Measurements from ENCODE around the gene AMPH.

Gene AMPH

DNA sequence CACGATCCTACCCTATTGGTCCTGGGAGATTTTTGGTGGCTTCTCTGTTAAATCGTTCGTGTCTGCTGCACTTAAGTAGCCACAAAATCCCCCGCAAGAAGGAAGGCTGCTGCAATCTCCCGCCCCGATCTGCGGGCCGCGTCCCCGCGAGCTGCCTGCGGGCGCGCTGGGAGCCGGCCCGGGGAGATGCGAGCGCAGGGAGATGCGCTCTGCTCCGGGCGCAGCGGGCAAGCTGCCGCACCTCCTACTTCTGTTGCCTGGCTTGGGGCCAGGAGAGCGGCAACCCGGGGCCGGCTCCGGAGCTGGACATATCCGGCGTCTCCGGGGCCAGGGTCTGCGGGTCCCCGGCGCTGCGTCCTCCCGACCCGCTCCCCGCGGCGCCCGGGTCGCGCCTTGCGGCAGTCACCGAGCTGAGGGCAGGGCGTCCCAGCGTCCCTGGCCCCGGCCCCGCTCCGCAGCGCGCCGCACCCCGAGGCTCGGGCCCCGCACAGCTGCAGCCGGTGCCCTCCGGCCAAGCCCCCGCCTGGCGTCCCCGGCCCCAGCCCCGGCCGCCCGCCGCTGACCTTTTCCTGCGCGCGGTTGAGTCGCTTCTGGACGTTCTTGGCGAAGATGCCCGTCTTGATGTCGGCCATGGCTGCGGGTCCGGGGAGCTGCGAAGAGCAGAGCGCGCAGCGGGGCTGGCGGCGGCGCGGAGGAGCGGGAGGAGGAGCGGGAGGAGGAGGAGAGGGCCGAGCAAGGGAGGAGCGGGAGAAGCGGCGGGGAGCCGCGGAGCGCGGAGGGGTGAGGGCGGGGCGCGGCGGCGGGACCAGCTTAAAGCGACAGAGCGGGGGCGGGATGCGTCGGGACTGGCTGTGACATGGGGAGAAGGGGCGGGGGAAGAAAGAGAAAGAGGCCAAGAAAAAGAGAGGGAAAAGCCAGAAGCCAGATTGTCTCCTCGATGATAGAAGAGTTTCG is at the start of gene AMPH:
TSS of gene AMPH (minus strand) at position 654 of the 954 bp plus-strand sequence. CDS start at position 632, 22 bp downstream.
- H3K4me3 ChIP-seq (ENCODE audit: low read length), result peak within 1 kb of the TSS; percentile 72

DNA sequence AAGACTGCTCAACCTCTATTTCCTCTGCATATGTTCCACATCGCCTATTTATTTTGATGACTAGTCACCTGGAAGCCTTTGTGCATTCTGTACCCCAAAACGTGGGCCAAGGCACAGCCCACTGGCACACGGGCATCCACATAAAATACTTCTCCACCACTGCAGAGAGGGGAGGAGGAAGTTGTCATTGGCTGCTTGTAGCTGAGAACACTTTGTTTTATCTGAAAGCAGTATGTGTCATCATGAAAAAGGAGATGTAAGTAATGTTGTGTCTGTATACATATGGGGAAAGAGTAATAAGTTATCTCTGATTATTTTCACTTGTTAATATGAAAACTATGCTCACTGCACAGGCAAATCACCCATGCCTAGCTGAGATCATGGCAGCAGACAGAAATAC is 48.2 kb upstream of the AMPH start:
- H3K36me3 ChIP-seq (ENCODE audit: insufficient read depth, low read depth, low read length), result no peaks in the 10 kb centered on the region
- H3K9me3 ChIP-seq (ENCODE audit: insufficient read depth, low read depth, low read length), result no peaks in the 10 kb centered on the region
- no peaks in the 10 kb centered on the region; the same call in 1 of the 2 replicates for H3K4me1 ChIP-seq (ENCODE audit: insufficient read depth, low read length)
- no peak overlapping the region for H3K27ac ChIP-seq (ENCODE audit: low read length)
- no peak overlapping the region for H3K9ac ChIP-seq (ENCODE audit: low read depth, low read length)
- no peak overlapping the region for H3K4me3 ChIP-seq (ENCODE audit: low read length)
- H3K27me3 ChIP-seq (ENCODE audit: insufficient read depth, low read length), result no peaks in the 10 kb centered on the region

More for the DNA sequence above, at the start of gene AMPH:
- H3K27ac ChIP-seq (ENCODE audit: low read length), result no peak within 1 kb of the TSS
- no peaks in the 10 kb centered on the region for H3K9me3 ChIP-seq (ENCODE audit: insufficient read depth, low read depth, low read length)
- H3K4me1 ChIP-seq (ENCODE audit: insufficient read depth, low read length), result no peaks in the 10 kb centered on the region; the same call in 1 of the 2 replicates
- H3K36me3 ChIP-seq (ENCODE audit: insufficient read depth, low read depth, low read length), result no peaks in the 10 kb centered on the region
- peaks cover 46% of the 10 kb centered on the region for H3K27me3 ChIP-seq (ENCODE audit: insufficient read depth, low read length)
- H3K9ac ChIP-seq (ENCODE audit: low read depth, low read length), result peak within 1 kb of the TSS; percentile 51; the same call in 1 of the 2 replicates

DNA sequence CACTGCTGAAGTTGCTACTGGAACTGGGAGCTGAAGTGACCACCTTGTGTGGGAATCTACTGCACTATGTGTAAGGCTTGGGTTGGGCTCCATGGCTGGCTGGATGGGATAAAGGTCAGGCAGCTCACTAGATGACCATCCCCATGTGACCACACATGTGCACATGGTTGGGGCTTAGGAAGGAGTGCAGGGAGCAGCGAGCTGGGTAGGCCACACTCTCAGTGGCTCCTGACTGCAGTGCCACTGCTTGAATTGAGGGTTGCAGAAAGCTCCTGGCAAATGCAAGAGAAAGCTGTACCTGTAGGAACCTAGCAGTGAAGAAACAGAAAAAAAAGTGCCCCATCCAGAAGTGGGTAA is 47.5 kb upstream of the AMPH start:
- Histone ChIP-seq H3K27me3 (ENCODE audit: insufficient read depth, low read length) (no peaks in the 10 kb centered on the region), H3K9me3 (ENCODE audit: insufficient read depth, low read depth, low read length) (no peaks in the 10 kb centered on the region), H3K4me1 (ENCODE audit: insufficient read depth, low read length) (no peaks in the 10 kb centered on the region; the same call in 1 of the 2 replicates), H3K36me3 (ENCODE audit: insufficient read depth, low read depth, low read length) (no peaks in the 10 kb centered on the region), H3K27ac (ENCODE audit: low read length) (no peak overlapping the region), H3K9ac (ENCODE audit: low read depth, low read length) (no peak overlapping the region), H3K4me3 (ENCODE audit: low read length) (no peak overlapping the region)

DNA sequence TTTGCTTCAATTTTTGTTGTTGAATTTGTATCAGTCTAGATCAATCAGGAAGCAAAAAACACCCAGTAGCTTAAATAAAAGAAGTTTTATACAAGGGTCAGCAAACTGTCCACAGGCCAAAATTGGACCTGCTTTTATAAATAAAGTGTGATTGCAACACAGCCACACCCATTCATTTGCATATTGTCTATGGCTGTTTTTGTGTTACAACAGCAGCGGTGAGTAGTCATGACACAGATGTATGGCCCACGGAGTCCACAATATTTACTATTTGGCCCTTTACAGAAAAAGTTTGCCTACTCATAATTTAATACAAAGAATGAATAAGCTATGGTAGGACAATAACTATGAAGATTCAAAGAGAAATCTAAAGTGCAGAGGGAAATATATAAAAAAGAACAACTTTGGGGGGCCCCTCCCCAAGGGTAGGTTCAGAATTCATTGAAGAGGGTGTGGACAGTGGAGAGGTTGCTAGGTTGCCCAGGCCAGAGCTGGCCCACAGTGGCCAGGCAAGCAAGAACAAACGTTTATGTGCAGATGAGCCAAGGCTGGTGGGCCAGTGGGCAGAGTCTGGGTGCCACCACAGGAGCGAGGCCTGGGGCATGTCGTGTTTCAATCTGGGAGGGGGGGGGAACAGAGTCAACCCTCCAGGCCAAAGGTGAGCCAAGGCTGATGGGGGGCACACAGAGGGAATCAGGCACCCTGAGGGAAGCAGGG is 47.0 kb upstream of the AMPH start:
- Histone ChIP-seq H3K4me3 (ENCODE audit: low read length) (no peak overlapping the region), H3K4me1 (ENCODE audit: insufficient read depth, low read length) (no peaks in the 10 kb centered on the region; the same call in 1 of the 2 replicates), H3K27ac (ENCODE audit: low read length) (no peak overlapping the region), H3K9ac (ENCODE audit: low read depth, low read length) (no peak overlapping the region), H3K9me3 (ENCODE audit: insufficient read depth, low read depth, low read length) (no peaks in the 10 kb centered on the region), H3K27me3 (ENCODE audit: insufficient read depth, low read length) (no peaks in the 10 kb centered on the region), H3K36me3 (ENCODE audit: insufficient read depth, low read depth, low read length) (no peaks in the 10 kb centered on the region)

DNA sequence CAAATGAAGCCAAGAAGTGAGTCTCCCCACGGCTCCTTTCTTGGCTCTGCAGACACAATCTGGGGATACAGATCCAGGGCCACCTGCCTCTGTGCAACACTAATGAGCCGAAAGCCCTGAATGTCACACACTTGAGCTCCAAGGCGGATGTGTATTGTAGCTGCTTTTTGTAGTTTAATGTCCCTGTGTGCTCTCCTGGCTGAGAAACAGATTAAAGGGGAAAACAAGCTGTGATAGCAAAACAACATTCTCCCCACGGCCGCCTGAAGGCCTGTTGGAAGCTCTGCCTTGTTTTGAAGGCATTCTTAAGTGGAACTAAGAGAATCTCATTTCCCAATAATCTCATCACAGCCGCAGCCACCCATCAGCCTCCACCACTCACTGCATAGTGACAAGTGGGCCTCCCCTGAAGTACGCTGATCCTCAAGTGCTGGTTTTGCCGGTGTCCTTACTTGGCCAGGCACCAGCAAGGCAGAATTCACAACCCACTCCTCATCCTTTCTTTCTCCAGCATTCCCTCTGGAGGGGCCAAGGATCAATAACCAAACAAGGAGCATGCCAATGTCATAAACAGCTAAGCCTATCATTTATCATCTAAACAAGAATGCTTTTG is 44.4 kb upstream of the AMPH start:
- Histone ChIP-seq H3K36me3 (ENCODE audit: insufficient read depth, low read depth, low read length) (no peaks in the 10 kb centered on the region), H3K9ac (ENCODE audit: low read depth, low read length) (no peak overlapping the region), H3K4me1 (ENCODE audit: insufficient read depth, low read length) (no peaks in the 10 kb centered on the region; the same call in 1 of the 2 replicates), H3K27ac (ENCODE audit: low read length) (no peak overlapping the region), H3K9me3 (ENCODE audit: insufficient read depth, low read depth, low read length) (no peaks in the 10 kb centered on the region), H3K27me3 (ENCODE audit: insufficient read depth, low read length) (no peaks in the 10 kb centered on the region), H3K4me3 (ENCODE audit: low read length) (no peak overlapping the region)

DNA sequence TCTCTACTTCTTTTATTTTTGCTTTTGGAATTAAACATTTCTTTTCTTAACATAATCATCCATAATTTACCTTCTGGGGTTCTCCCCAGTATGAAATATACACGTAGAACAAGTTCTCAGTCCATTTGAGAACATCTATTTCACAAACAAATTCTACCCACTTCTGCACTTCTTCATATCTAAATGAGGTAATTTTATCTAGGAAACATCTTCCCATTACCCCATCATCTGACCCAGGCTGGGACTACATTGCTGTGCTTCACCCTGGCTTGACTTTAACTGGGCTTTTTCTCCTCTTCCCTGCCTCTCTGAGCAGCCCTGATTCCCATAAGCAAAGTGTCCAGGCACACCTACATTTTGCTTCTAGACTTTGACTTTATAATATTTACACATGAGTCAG is 43.3 kb upstream of the AMPH start:
- Histone ChIP-seq H3K9me3 (ENCODE audit: insufficient read depth, low read depth, low read length) (no peaks in the 10 kb centered on the region), H3K9ac (ENCODE audit: low read depth, low read length) (no peak overlapping the region), H3K27ac (ENCODE audit: low read length) (no peak overlapping the region), H3K4me1 (ENCODE audit: insufficient read depth, low read length) (no peaks in the 10 kb centered on the region; the same call in 1 of the 2 replicates), H3K36me3 (ENCODE audit: insufficient read depth, low read depth, low read length) (no peaks in the 10 kb centered on the region), H3K27me3 (ENCODE audit: insufficient read depth, low read length) (no peaks in the 10 kb centered on the region), H3K4me3 (ENCODE audit: low read length) (no peak overlapping the region)

DNA sequence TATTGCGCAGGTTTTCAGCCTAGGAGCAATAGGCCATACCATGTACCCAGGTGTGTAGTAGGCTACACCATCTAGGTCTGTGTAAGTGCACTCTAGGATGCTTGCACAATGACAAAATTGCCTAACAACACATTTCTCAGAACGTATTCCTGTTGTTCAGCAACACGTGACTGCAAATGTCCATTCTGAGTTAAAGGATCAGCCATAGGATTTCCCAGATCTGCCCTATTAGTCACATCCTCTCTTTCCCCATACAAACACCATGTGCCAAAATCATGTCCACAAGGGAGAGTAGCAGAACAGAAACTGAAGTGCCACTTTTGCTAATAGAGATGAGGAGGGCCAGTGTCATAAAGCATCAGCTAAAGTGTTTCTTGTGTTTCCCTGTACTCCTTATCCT is 42.6 kb upstream of the AMPH start:
- H3K27ac ChIP-seq (ENCODE audit: low read length), result no peak overlapping the region
- no peaks in the 10 kb centered on the region for H3K9me3 ChIP-seq (ENCODE audit: insufficient read depth, low read depth, low read length)
- no peak overlapping the region for H3K4me3 ChIP-seq (ENCODE audit: low read length)
- H3K36me3 ChIP-seq (ENCODE audit: insufficient read depth, low read depth, low read length), result no peaks in the 10 kb centered on the region
- H3K27me3 ChIP-seq (ENCODE audit: insufficient read depth, low read length), result no peaks in the 10 kb centered on the region
- no peak overlapping the region for H3K9ac ChIP-seq (ENCODE audit: low read depth, low read length)
- no peaks in the 10 kb centered on the region; the same call in 1 of the 2 replicates for H3K4me1 ChIP-seq (ENCODE audit: insufficient read depth, low read length)

DNA sequence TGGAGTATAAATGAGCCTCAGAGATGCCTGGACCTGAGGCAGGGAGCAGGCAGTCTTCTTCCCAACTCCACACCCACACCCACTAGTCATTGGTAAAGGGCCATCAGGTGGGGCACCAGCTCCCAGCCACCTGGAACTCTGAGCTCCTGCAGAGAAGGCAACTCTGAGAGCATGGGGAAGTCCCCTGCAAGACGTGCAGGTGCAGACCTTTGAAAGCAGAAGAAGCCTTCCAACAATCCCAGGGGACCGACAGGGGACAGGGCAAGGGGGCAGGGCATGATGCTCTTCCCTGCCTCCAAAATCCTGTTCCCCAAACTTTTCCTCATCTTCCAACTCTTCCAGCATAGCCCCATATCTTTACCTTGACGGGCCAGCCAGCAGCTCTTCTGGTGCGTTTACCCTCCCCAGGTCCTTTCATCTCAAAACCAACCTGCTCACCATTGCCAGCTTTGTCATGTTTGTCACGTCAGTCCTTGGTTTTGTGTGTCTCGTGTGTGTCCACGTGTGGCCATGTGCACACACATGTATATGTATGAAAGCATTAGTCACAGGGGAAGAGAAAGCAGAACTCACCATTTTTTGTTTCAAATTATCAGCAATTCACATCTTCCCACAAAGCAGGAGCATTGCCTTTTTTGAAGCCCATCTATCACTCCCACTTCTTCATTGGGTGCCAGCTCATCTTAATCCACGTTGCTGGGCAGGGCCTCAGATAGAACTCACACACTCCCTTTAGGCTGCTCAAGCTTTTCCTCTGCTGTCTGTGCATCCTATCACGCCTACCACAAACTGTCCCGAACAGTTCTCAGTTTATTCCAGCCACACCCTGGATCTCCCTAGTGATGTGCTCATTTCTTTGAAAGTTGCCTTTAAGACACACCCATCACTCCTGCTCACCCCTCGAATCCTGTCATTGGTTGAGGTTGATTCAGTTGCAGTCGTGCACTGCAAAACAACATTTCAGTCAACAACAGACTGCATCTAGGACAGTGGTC is 41.0 kb upstream of the AMPH start:
- no peaks in the 10 kb centered on the region; the same call in 1 of the 2 replicates for H3K4me1 ChIP-seq (ENCODE audit: insufficient read depth, low read length)
- H3K27ac ChIP-seq (ENCODE audit: low read length), result no peak overlapping the region
- no peaks in the 10 kb centered on the region for H3K36me3 ChIP-seq (ENCODE audit: insufficient read depth, low read depth, low read length)
- H3K4me3 ChIP-seq (ENCODE audit: low read length), result no peak overlapping the region
- H3K27me3 ChIP-seq (ENCODE audit: insufficient read depth, low read length), result no peaks in the 10 kb centered on the region
- H3K9me3 ChIP-seq (ENCODE audit: insufficient read depth, low read depth, low read length), result no peaks in the 10 kb centered on the region
- no peak overlapping the region for H3K9ac ChIP-seq (ENCODE audit: low read depth, low read length)

DNA sequence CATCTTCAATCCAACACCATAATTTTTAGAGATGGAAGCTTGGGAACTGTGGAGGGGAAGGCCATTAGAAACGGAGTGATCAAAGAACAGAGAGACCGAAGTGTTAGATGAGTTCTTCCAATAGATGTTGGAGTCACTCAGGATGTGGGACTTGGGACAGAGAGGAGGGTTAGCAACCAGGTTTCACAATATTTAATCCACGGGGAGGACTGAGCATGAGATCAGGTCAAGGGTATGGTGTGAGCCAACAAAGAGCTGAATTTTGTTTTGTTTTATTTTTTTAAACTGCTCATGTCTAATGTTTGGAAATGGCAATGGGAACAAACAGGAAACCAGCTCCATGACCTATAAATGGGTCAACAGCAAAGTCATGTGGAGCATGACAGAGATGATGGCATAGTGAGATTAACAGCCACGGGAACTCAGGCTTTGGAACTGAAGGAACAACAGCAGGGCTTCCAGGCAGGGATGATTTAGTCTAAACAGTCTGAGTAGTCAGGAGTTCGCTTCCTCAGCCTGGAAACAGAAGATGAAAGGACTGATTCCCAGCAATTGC is 38.9 kb upstream of the AMPH start:
- no peaks in the 10 kb centered on the region for H3K27me3 ChIP-seq (ENCODE audit: insufficient read depth, low read length)
- H3K9ac ChIP-seq (ENCODE audit: low read depth, low read length), result no peak overlapping the region
- H3K36me3 ChIP-seq (ENCODE audit: insufficient read depth, low read depth, low read length), result no peaks in the 10 kb centered on the region

DNA sequence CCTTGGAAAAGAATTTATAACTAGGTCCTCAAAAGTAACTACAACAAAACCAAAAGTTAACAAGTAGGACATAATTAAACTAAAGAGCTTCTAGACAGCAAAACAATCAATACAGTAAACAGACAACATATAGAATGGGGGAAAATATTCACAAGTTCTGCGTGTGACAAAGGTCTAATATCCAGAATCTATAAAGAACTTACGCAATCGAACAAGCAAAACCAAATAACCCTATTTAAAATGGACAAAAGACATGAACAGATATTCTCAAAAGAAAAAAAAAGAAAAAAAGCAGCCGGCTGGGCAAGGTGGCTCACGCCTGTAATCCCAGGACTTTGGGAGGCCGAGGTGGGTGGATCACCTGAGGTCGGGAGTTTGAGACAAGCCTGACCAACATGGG is 33.8 kb upstream of the AMPH start:
- Histone ChIP-seq H3K4me3 (ENCODE audit: low read length) (no peak overlapping the region), H3K9ac (ENCODE audit: low read depth, low read length) (no peak overlapping the region), H3K9me3 (ENCODE audit: insufficient read depth, low read depth, low read length) (no peaks in the 10 kb centered on the region), H3K4me1 (ENCODE audit: insufficient read depth, low read length) (no peaks in the 10 kb centered on the region), H3K36me3 (ENCODE audit: insufficient read depth, low read depth, low read length) (no peaks in the 10 kb centered on the region), H3K27me3 (ENCODE audit: insufficient read depth, low read length) (no peaks in the 10 kb centered on the region), H3K27ac (ENCODE audit: low read length) (no peak overlapping the region)

More for the DNA sequence above, 38.9 kb upstream of the AMPH start:
- Histone ChIP-seq H3K4me1 (ENCODE audit: insufficient read depth, low read length) (no peaks in the 10 kb centered on the region), H3K27ac (ENCODE audit: low read length) (no peak overlapping the region), H3K9me3 (ENCODE audit: insufficient read depth, low read depth, low read length) (no peaks in the 10 kb centered on the region), H3K4me3 (ENCODE audit: low read length) (no peak overlapping the region)

Measured in iPS-20b (cell line).